ENCODE measurements around the gene ARID4B.

GRCh38 chr1:235129774-235130570, 198.0 kb downstream of the ARID4B start:
- no peak for TF ChIP-seq CTCF (IDR thresholded peaks at IDR 0.05)
- no peak for TF ChIP-seq EP300 (IDR thresholded peaks at IDR 0.05)
